ENCODE results near the gene ASGR2.
"Not testable (repeated sequence)": the region's sequence is repeated elsewhere in the genome, so short reads cannot be mapped to it uniquely, and the experiment has no call there.

The ASGR2 gene

GRCh38 chr17:7123844-7124243 is 9.2 kb upstream of the ASGR2 start:
- no peak for DNase-seq

- no peak for DNase-seq
These were observed 7.8 kb upstream of the ASGR2 start for GRCh38 chr17:7122381-7122780.

GRCh38 chr17:7120635-7121034 is 6.0 kb upstream of the ASGR2 start:
- DNase-seq: not testable (repeated sequence)

GRCh38 chr17:7120123-7120522 is 5.5 kb upstream of the ASGR2 start:
- no peak for DNase-seq

- no peak for DNase-seq
These were observed 4.7 kb upstream of the ASGR2 start for GRCh38 chr17:7119314-7119713.

GRCh38 chr17:7114875-7115614 is 423 bp upstream of the ASGR2 start:
- no peak for DNase-seq

GRCh38 chr17:7113273-7114071 is 1.1 kb downstream of the ASGR2 start:
- DNase-seq: no peak

GRCh38 chr17:7112510-7113108 is 2.0 kb downstream of the ASGR2 start:
- no peak for DNase-seq

- no peak for DNase-seq
These were observed 2.7 kb downstream of the ASGR2 start for GRCh38 chr17:7111784-7112509.

GRCh38 chr17:7110617-7111306 is 3.9 kb downstream of the ASGR2 start:
- DNase-seq: no peak

GRCh38 chr17:7109461-7110322 is 4.9 kb downstream of the ASGR2 start:
- no peak for DNase-seq

- DNase-seq: no peak
These were observed 5.6 kb downstream of the ASGR2 start for GRCh38 chr17:7108981-7109380.

GRCh38 chr17:7108560-7108925 is 6.1 kb downstream of the ASGR2 start:
- no peak for DNase-seq

- no peak for DNase-seq
These were observed 6.6 kb downstream of the ASGR2 start for GRCh38 chr17:7107795-7108559.

GRCh38 chr17:7107012-7107754 is 7.4 kb downstream of the ASGR2 start:
- DNase-seq: no peak

GRCh38 chr17:7102421-7102820 is 12.2 kb downstream of the ASGR2 start:
- no peak for DNase-seq

- DNase-seq: no peak
These were observed 13.1 kb downstream of the ASGR2 start for GRCh38 chr17:7101531-7101930.

- not testable (repeated sequence) for DNase-seq
These were observed 13.8 kb downstream of the ASGR2 start for GRCh38 chr17:7100641-7101379.

GRCh38 chr17:7098802-7099459 is 15.7 kb downstream of the ASGR2 start:
- no peak for DNase-seq
